Activated CD4-positive, alpha-beta T cell treated with anti-CD3 and anti-CD28 coated beads, Interleukin-2, amount 50 U/mL, for 4 hours (primary cell): ENCODE measurements around the gene CFAP54.

ENCODE experiments used
- DNase-seq, 2 experiments: peaks; one replicate each; pipeline ENCODE4 v3.0.0-alpha.2; 2020

CFAP54 gene

GRCh38 chr12:96829354-96829753 is 340.0 kb downstream of the CFAP54 start:
- no peak for DNase-seq

DNA sequence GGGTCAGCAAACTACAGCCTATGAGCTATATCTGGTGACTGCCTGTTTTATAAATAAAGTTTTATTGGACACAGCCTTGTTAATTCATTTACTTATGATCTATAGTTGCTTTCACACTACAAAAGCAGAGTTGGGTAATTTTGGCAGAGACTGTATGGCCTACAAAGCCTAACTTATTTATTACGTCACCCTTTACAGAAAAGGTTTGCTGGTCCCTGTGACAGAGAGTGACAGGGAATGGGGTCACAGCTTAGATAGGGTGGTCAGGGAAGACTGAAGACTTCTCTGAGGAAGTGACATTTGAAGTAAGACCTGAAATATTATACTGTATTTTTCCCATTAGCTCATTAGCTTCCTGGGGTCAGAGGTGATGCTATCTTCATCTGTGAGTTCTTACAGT is 342.0 kb downstream of the CFAP54 start:
- no peak for DNase-seq

DNA sequence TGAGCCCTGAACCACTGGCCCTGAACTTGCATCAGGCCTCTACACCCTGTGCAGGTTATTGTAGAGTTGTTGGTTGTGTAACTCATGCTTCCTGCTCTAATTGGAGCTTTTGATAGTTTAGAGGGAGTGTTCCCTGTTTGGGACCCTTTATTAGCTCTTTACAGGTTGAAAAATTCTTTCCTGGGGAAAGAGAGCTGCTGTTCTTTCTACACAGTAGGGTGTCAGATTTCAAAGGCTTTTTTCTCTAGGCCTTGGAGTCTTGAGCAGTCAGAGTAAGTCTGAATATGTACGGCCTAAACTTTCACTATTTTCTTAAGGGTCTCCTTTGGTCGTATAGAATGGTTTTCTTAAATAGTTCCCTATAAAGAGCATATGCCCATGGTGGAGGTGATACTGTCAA is 356.9 kb downstream of the CFAP54 start:
- no peak for DNase-seq

- no peak for DNase-seq
Observed at GRCh38 chr12:96850676-96851075, 361.3 kb downstream of the CFAP54 start.

- DNase-seq = no peak
Observed at GRCh38 chr12:96858162-96858561, 368.8 kb downstream of the CFAP54 start.

GRCh38 chr12:96861656-96862055 is 372.3 kb downstream of the CFAP54 start:
- no peak for DNase-seq

DNA sequence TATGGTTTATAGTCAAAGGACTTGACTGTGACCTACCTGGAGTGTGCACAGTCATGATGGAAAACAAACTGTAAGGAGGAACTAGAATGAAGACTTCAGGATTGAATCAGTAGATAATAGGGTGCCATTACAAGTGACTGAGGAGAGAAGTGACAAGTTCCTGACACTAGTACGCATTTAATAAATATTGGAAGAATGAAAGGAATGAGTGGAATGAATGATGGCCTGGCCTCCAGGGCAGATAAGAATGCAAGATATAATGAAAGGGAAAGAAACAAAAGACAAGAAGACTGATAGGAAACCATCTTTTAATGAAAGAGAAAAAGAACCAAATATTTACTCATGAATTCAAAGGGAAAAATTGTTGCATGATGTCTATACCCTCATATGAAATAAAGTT is 372.9 kb downstream of the CFAP54 start:
- no peak for DNase-seq

GRCh38 chr12:96864335-96864734 is 375.0 kb downstream of the CFAP54 start:
- DNase-seq = no peak

DNA sequence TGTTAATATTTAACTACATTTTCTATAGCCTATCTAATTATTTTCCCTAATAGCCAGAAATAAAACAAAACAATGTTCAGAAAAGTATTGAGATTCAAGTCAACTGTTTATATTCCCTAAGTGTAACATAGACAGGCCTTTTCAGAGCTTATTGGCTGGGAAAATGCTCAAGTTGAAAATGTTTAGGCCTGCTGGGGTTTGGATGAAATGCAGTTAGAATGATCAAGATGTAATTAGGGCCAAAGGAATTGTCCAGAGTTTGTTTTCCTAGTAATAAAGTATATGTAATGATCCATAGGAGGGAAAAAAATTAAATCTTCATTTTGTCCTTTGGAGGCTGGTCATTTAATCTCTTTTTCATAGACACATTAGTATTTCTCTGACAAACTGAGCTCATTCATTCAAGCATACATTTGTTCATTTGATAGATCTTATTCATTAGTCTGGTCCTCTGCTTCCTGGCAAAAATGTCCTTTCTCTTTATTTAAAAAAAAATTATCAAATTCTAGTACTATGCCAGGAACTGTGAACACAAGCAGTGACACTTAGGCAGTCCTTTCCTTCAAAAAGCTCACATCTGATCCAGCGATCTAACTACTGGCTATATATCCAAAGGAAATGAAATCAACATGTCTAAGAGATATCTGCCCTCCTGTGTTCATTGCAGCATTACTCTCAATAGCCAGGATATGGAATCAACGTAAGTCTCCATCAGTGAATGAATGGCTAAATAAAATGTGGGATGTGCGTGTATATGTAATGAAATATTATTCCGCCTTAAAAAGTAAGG is 377.6 kb downstream of the CFAP54 start:
- DNase-seq = no peak

GRCh38 chr12:96870946-96871345 is 381.6 kb downstream of the CFAP54 start:
- no peak for DNase-seq

GRCh38 chr12:96872961-96873360 is 383.6 kb downstream of the CFAP54 start:
- no peak for DNase-seq

DNA sequence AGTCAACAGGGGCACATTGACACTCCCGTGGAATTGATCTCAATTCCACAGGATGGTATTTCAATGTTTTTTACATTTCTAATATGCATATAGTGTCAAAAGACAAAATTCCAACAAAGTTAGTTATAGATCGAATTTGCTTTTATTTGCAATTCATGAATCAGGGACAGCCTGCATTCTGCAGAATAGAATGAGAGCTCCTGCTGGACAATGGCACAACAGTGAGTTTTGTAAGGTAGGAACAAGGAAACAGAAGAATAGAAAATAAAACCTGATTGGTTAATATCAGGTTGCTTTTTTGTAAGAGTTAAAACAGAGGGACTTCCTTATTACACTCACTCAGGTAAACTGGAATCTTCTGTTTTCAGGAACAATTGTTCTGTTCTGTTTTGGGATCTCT is 384.8 kb downstream of the CFAP54 start:
- no peak for DNase-seq

- DNase-seq = no peak
Observed at GRCh38 chr12:96876966-96877365, 387.6 kb downstream of the CFAP54 start.

DNA sequence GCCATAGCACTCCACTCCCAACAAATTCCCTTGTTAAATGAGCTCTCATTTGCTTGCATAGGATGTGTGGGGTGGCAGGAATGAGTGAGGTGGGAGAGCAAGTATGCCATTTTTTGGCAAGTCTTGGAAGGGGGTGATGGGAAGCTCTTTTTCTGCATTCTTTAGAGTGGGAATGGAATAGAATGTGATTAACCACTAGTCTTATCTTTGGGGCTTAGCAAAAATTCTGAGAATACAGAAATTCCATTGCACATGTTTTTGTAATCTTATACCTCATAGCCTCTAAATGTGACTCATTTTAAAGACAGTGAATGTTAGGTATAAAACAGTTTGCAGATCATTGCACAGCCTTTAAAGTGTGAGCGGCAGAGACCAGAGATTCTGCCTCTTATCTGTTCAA is 389.3 kb downstream of the CFAP54 start:
- DNase-seq = no peak

- no peak for DNase-seq
Observed at GRCh38 chr12:96879301-96879700, 389.9 kb downstream of the CFAP54 start.

GRCh38 chr12:96880220-96880619 is 390.8 kb downstream of the CFAP54 start:
- no peak for DNase-seq

GRCh38 chr12:96881608-96882007 is 392.2 kb downstream of the CFAP54 start:
- DNase-seq = no peak

GRCh38 chr12:96882862-96883261 is 393.5 kb downstream of the CFAP54 start:
- DNase-seq = no peak

DNA sequence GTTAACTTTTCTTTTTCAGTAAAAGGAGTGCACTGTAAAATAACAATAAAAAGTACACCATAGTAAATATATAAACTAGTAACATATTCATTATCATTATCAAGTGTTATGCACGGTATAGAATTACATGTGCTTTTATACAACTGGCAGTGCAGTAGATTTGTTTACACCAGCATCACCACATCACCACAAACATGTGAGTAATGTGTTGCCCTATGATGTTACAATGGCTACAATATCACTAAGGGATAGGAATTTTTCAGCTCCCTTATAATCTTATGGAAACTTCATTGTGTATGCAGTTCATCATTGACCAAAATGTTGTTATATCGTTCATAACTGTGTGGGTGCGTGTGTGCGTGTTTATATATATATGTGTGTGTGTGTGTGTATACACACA is 394.2 kb downstream of the CFAP54 start:
- no peak for DNase-seq

DNA sequence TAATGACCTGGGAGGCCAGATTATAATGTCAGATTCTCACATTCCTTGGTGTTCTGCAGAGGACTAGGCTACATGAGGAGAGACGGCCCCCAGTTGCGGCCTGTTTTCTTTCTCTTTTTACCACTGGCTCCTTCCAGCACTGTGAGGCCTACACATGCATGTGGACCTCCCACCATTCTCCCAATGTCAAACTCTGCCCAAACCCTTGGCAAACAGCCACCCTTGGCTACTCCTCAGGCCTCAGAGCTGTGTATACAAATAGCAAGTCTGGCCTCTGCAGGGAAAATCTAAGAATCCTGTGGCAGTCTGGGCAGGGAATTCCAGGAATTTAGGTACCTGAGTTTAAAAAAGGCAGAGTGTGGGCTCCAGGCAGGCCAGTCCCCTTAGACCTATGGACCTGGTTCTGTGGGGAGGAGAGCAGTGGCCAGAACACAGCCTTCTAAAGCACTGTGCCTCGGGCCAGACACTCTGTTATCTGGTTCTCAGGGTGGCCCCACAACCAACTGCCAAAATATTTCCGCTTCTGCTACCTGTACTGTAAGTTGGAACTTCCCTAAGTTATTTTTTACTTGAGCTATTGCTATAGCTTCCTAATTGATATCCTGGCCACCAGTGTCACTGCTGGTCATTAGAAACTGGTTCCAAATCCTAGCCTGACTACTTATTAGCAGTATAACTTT is 397.8 kb downstream of the CFAP54 start:
- DNase-seq = no peak

- no peak for DNase-seq
Observed at GRCh38 chr12:96889273-96889933, 400.0 kb downstream of the CFAP54 start.

DNA sequence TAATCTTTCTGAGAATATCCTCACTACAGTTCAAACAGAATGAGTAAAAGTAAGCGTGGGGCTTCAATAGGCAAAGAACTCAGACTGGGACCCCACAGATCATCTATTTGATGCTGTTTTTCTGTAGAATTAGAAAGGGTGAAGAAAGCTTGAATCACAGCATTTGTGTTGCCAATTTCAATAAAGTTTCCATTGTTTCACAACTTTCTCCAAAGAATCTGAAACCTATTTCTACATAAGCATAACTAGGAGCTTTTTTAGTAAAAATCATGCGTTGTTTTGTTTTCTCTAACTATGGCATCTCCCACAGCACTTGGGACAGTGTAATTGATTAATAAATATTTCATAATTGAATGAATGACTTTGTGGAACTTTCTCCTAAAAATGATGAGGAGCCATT is 401.0 kb downstream of the CFAP54 start:
- no peak for DNase-seq

DNA sequence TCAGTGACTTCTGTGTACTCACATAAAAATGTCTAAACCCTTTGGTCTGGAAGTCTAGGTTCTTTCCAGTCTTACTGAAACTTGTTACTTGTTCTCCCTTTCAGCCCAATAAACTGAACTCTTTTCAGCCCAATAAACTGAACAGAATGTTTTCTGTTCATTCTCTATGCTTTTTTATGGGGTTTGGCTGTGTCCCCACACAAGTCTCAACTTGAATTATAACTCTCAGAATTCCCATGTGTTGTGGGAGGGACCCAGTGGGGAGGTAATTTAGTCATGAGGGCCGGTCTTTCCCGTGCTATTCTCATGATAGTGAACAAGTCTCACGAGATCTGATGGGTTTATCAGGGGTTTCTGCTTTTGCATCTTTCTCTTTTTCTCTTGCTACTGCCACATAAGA is 402.7 kb downstream of the CFAP54 start:
- no peak for DNase-seq

DNA sequence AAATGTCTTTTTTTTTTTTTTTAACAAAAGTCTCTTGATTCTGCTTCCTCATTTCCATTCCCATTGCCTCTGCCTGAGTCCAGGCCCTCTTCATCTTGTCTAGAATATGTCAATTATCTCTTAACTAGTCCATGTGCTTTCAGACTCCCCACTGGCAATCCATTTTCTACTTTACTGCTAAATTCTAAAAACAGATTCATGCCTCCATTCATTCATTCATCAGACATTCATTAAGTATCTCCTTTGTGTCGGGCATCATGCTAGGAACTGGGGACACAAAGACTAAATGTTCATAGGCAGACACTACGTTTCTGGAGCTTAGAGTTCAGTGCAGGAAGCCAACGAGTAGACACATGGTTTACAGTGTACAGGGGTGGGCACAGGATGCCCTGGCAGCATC is 408.0 kb downstream of the CFAP54 start:
- no peak for DNase-seq
